Tibial nerve (tissue), 4 donors: Measurements from ENCODE around the gene MCUB.

Source experiments
- EP300 ChIP-seq, 2 donors: sonication (generic); formaldehyde crosslinking; IDR thresholded peaks; one replicate each; pipeline ENCODE4 v1.6.1; 2017; ENCODE audit warnings: antibody characterized with exemption in 2 of 2, mild to moderate bottlenecking in 1 of 2
- POLR2A ChIP-seq, 2 donors: fragments of 450-650 bp; IDR thresholded peaks; one replicate each; pipeline ENCODE4 v1.6.1; 2017; ENCODE audit warnings: antibody characterized with exemption in 2 of 2, mild to moderate bottlenecking in 2 of 2, moderate library complexity in 2 of 2
- TF ChIP-seq, protein P1 (sequence below), 5 experiments: fragments of 200-600 bp in 3 of 5; fragments of 450-650 bp in 2 of 5; sonication (generic) in 3 of 5; IDR thresholded peaks; one replicate each; pipeline ENCODE4 v1.5.1; 2016 to 2019; ENCODE audit warnings: antibody characterized with exemption in 5 of 5, mild to moderate bottlenecking in 3 of 5, moderate library complexity in 2 of 5

DNA sequence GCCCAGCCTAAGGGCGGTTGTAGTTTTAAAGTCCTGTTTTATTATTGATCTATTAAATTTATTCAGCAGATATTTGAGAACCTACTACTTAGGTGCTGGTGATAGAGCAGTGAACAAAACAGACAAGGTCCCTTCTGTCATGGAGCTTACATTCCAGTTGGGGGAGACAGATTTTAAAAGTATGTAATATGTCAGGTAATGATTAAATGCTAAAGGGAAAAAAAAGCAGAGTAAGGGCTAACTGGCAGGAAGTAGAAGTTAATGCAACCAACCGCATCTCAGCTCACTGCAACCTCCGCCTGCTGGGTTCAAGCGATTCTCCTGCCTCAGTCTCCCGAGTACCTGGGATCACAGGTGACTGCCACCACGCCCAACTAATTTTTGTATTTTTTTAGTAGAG lies 7.8 kb upstream of the MCUB start:
- TF ChIP-seq, protein P1, sequence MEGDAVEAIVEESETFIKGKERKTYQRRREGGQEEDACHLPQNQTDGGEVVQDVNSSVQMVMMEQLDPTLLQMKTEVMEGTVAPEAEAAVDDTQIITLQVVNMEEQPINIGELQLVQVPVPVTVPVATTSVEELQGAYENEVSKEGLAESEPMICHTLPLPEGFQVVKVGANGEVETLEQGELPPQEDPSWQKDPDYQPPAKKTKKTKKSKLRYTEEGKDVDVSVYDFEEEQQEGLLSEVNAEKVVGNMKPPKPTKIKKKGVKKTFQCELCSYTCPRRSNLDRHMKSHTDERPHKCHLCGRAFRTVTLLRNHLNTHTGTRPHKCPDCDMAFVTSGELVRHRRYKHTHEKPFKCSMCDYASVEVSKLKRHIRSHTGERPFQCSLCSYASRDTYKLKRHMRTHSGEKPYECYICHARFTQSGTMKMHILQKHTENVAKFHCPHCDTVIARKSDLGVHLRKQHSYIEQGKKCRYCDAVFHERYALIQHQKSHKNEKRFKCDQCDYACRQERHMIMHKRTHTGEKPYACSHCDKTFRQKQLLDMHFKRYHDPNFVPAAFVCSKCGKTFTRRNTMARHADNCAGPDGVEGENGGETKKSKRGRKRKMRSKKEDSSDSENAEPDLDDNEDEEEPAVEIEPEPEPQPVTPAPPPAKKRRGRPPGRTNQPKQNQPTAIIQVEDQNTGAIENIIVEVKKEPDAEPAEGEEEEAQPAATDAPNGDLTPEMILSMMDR (IDR thresholded peaks at IDR 0.05) = no peak
- no peak for TF ChIP-seq POLR2A (IDR thresholded peaks at IDR 0.05)
- TF ChIP-seq EP300 (IDR thresholded peaks at IDR 0.05) = no peak
